Vagina (tissue), 2 donors: ENCODE results near the gene CBX5.

ENCODE experiments used
- POLR2A ChIP-seq, 2 donors: fragments of 450-650 bp; IDR thresholded peaks; one replicate each; pipeline ENCODE4 v1.6.1; 2017; ENCODE audit warnings: antibody characterized with exemption in 2 of 2, mild to moderate bottlenecking in 2 of 2, moderate library complexity in 2 of 2
- POLR2AphosphoS5 ChIP-seq, 2 donors: sonication (generic); formaldehyde crosslinking; IDR thresholded peaks; one replicate each; pipeline ENCODE4 v1.9.0; 2017; ENCODE audit warnings: antibody characterized with exemption in 2 of 2, mild to moderate bottlenecking in 2 of 2, low read depth in 1 of 2; ENCODE audit not compliant: insufficient read depth in 1 of 2
- TF ChIP-seq, protein P1 (sequence below), 3 experiments: fragments of 450-650 bp in 2 of 3; fragments of 200-600 bp in 1 of 3; sonication (generic) in 1 of 3; IDR thresholded peaks; one replicate each; pipeline ENCODE4 v1.5.1; 2017 to 2019; ENCODE audit warnings: antibody characterized with exemption in 3 of 3, mild to moderate bottlenecking in 2 of 3, moderate library complexity in 2 of 3

DNA sequence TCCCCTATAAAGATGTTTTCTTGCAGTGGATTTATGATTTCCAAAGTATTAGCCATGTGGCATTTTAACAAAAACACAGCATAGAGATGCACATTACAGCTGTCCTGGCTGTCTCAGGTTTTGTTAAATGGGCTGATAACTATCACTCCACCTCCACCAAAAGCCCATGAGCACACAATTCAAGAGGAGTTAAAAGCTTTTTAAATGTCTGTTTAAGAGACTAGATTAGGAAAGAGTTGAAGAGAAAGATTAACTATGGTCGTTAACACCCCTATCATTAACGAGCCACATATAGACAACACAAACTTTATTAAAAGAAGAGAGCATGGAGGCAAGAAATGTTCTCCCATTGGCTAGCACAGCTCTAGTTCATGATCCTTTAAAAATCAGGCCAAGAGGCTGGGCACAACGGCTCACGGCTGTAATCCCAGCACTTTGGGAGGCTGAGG lies 14.5 kb downstream of the CBX5 start:
- TF ChIP-seq, protein P1, sequence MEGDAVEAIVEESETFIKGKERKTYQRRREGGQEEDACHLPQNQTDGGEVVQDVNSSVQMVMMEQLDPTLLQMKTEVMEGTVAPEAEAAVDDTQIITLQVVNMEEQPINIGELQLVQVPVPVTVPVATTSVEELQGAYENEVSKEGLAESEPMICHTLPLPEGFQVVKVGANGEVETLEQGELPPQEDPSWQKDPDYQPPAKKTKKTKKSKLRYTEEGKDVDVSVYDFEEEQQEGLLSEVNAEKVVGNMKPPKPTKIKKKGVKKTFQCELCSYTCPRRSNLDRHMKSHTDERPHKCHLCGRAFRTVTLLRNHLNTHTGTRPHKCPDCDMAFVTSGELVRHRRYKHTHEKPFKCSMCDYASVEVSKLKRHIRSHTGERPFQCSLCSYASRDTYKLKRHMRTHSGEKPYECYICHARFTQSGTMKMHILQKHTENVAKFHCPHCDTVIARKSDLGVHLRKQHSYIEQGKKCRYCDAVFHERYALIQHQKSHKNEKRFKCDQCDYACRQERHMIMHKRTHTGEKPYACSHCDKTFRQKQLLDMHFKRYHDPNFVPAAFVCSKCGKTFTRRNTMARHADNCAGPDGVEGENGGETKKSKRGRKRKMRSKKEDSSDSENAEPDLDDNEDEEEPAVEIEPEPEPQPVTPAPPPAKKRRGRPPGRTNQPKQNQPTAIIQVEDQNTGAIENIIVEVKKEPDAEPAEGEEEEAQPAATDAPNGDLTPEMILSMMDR (IDR thresholded peaks at IDR 0.05), result no peak
- TF ChIP-seq POLR2A (IDR thresholded peaks at IDR 0.05) (no peak), POLR2AphosphoS5 (IDR thresholded peaks at IDR 0.05; ENCODE audit: insufficient read depth in 1 of 2, low read depth in 1 of 2) (no peak)
